ENCODE data around the gene HELZ. TPM values are rescaled to one million over a fixed set of nuclear protein-coding genes. Genes with fewer than 3 reads are reported as not detected.

HELZ gene
- total and polyA plus RNA-seq, 2 of the 8 experiments (the other 6 are each of a cell fraction or from before 2014, with no cell fraction given): 10.0 to 48.7 TPM

GRCh38 chr17:67221062-67221998 is 23.7 kb downstream of the HELZ start:
- Histone ChIP-seq H3K14ac (ENCODE audit: insufficient read length) (no peak overlapping the region), H3K9ac (replicated peaks in 1 of 4; ENCODE audit: extremely low read depth in 1 of 4, low read depth in 3 of 4, low read length in 3 of 4) (no peak overlapping the region), H2BK5ac (ENCODE audit: low read depth, low read length) (no peak overlapping the region), H2BK15ac (ENCODE audit: low read length) (no peak overlapping the region), H4K8ac (ENCODE audit: extremely low read depth, insufficient read depth, low read length) (no peak overlapping the region), H3K4ac (replicated peaks; ENCODE audit: insufficient read length, low read depth, low read length) (no peak overlapping the region), H3K4me1 (replicated peaks in 1 of 4; ENCODE audit: control insufficient read depth in 3 of 4, insufficient read depth in 4 of 4, low read length in 3 of 4) (no peaks in the 10 kb centered on the region), H2BK12ac (ENCODE audit: low read depth, low read length) (no peak overlapping the region), H2BK20ac (ENCODE audit: low read length) (no peak overlapping the region), H3K18ac (ENCODE audit: extremely low read depth, low read length) (no peak overlapping the region), H3K9me3 (ENCODE audit: insufficient read depth in 2 of 2, low read depth in 1 of 2, low read length in 1 of 2) (no peaks in the 10 kb centered on the region), H3K27me3 (replicated peaks in 1 of 4; ENCODE audit: control insufficient read depth in 3 of 4, extremely low read depth in 1 of 4, insufficient read depth in 3 of 4, low read length in 3 of 4) (no peaks in the 10 kb centered on the region), H2AK5ac (ENCODE audit: low read depth, low read length) (no peak overlapping the region), H2AFZ (ENCODE audit: low read length) (no peak overlapping the region), H3K23me2 (ENCODE audit: low read depth, low read length) (no peaks in the 10 kb centered on the region; the same call in 1 of the 2 replicates), H3K27ac (ENCODE audit: low read depth, low read length) (no peak overlapping the region), H3K56ac (replicated peaks; ENCODE audit: insufficient read length, low read depth, low read length) (no peak overlapping the region), H4K91ac (replicated peaks; ENCODE audit: insufficient read length, low read length) (no peak overlapping the region), H3K79me1 (ENCODE audit: low read depth, low read length) (peaks cover 8% of the 10 kb centered on the region; the same call in 1 of the 2 replicates), H4K5ac (ENCODE audit: insufficient read length, low read depth, low read length) (no peak overlapping the region), H4K20me1 (replicated peaks in 1 of 2; ENCODE audit: control insufficient read depth in 1 of 2, insufficient read depth in 2 of 2, low read length in 2 of 2) (peaks cover 6 to 10% of the 10 kb centered on the region in 2 experiments), H3K4me2 (ENCODE audit: insufficient read depth in 1 of 2, low read depth in 2 of 2, low read length in 2 of 2) (no peak overlapping the region), H3K4me3 (ENCODE audit: extremely low read depth in 1 of 4, insufficient read depth in 2 of 4, low read depth in 3 of 4, low read length in 4 of 4) (no peak overlapping the region), H2BK120ac (replicated peaks; ENCODE audit: low read depth, low read length) (no peak overlapping the region), H3K79me2 (ENCODE audit: control insufficient read depth in 1 of 2, insufficient read depth in 2 of 2, low read length in 2 of 2) (peaks cover 5 to 37% of the 10 kb centered on the region in 2 experiments; a peak in 3 of 4 replicates), H3K23ac (ENCODE audit: insufficient read length) (no peak overlapping the region), H3K36me3 (ENCODE audit: control insufficient read depth in 2 of 4, insufficient read depth in 4 of 4, low read length in 3 of 4) (peaks cover 0 to 13% (median 6%) of the 10 kb centered on the region in 4 experiments; a peak in 5 of 8 replicates)
- DNase-seq (ENCODE audit: low read depth in 1 of 2, low spot score in 2 of 2) (no peak), FAIRE-seq (no peak)
- TF ChIP-seq CTCF (IDR thresholded peaks at IDR 0.05; ENCODE audit: control extremely low read depth in 1 of 3, insufficient read depth in 1 of 3, low read depth in 1 of 3, low read length in 3 of 3) (peak in 2 of 3 experiments; percentile 27 to 40; a peak in 2 of 4 replicates), RAD21 (IDR thresholded peaks at IDR 0.05 in 1 of 2, conservative IDR thresholded peaks at IDR 0.05 in 1 of 2; ENCODE audit: low read depth in 2 of 2, low read length in 2 of 2) (peak; percentile 40 to 51), NANOG (IDR thresholded peaks at IDR 0.05; ENCODE audit: insufficient read depth, low read depth, low read length, poor library complexity, severe bottlenecking) (no peak), SIX5 (IDR thresholded peaks at IDR 0.05; ENCODE audit: low read depth, low read length) (no peak), JUN (IDR thresholded peaks at IDR 0.05; ENCODE audit: low read depth, low read length) (no peak)
- 86% methylated on average over 5 of the region's 5 CpGs; no CpG with 5 or more reads in 1 of the 2 experiments for WGBS, 2 experiments (ENCODE audit: extremely low coverage in 1 of 2, insufficient coverage in 1 of 2, insufficient read length in 1 of 2, insufficient replicate concordance in 2 of 2, low coverage in 1 of 2, low lambda C conversion rate in 2 of 2, missing lambda C conversion rate in 1 of 2)
- CTCF ChIA-PET (ENCODE audit: partially characterized antibody): interaction anchor here (0.8 to 6.9 kb wide), 23 partner anchors 9 to 119 kb away, joined by 3 to 45 read pairs (median 4); partner anchors contain the start of gene HELZ
- POLR2A ChIA-PET (ENCODE audit: partially characterized antibody): interaction anchor here (0.8 kb wide), 1 partner anchor 12 kb away, joined by 3 read pairs; no protein-coding TSS in a partner anchor
